Hepatic stellate cell (primary cell): ENCODE results near the gene CFAP99.

ENCODE experiments used
- DNase-seq: peaks from one replicate; pipeline ENCODE4 v3.0.0; 2011; ENCODE audit warnings: low spot score

CFAP99 gene

DNA sequence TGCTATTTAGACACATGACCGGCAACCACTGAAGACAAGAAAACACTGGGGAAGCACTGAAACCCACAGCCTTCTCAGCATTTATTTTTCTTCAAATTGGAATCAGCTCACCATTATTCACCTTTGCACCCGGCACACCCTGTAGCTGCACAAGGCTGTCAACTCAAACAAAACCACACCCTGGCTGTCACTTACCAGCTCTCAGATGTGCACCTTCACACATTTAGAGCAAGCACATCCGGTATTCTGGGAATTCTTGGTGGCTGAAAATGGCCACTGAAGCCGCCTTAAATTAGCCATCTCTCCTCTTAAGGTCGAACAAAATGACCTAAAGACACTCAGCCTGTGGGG lies 6.2 kb upstream of the CFAP99 start:
- DNase-seq = no peak

DNA sequence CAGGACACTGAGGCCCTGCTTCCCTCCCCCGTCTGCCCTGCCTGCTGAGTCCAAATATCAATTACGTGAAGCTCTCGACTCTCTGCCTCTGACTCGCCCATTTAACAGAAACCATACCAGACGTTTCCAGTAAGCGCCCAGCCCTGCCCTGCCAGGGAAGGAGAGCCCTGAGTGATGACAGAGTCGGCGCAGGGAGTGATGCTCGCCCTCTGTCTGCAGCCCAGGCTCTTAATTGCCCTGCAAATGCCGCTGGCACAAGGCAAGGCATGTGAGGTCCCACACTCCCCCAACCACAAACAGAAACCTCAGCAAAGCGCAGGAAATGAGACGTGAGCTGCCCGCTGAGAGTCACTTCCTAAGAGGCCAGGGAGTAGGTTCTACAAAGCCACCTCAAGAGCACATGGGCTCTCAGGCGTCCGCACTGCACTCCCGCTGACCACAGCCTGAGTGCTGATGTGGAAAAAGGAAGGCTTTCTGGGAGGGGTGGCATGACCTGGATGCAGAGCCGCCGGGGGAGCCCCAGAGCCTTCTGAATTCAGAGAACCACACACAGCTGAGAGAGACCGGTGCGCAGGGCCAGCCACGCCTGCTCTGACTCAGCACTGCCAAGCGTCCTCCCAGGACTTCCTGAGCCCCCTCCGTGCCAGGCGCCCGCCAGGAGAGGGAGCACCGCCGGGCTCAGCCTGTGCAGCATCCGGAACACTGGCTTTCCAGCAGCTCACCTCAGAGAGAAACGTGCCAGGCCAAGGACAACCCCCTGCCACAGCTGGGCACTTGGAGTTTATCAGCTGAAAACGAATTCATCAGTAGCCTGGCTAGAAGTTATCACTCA lies 5.7 kb upstream of the CFAP99 start:
- DNase-seq = peak; percentile 94

DNA sequence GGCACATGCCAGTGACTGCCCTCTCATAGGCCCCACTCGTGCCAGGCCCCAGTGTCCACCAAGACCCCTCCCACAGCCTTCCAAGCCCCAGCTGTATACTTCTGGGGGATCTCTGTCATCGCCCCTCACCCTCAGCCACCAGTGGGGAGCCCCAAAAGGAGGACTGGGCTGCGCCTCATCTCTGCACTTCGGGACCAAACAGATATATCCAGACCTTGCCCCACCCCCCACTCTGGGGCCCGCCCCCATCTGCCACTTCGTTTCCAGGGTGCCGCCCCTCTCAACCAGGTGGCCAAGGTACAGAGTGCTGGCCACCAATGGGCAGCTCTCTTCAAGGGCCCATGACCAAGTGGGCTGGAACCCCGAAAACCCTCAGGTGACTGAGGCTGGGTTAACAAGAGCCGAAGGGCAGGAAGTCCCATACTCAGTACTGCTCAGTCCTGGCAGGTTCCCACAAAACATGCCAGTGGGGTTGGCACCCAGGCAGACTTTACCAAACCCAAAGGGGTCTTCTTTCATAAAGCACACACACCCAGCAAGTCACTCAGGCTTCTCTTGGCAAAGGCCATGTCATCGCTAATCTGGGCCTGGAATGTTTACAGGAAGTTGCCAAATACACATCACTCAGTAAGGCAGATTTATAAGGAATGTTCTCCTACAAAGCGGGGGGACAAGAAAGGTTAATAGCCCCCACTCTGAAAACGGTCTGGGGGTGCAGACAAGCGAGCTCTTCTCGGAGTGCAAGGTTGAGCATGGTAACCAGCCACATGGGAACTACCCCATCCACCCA lies 4.7 kb upstream of the CFAP99 start:
- no peak for DNase-seq

DNA sequence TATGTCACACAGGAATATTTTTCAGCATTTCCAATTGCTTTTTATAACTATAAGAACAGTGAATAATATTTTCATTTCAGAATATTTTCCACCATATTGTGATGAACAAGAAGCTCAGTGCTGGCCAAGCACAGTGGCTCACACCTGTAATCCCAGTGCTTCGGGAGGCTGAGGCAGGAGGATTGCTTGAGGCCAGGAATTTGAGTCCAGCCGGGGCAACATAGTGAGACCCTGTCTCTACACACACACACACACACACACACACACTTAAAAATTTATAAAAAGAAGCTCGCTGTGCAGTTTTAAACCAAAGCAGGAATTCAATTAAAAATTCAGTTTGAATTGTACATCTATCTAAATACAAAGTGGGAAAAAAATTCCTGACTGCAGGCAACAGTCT lies 3.5 kb upstream of the CFAP99 start:
- no peak for DNase-seq

DNA sequence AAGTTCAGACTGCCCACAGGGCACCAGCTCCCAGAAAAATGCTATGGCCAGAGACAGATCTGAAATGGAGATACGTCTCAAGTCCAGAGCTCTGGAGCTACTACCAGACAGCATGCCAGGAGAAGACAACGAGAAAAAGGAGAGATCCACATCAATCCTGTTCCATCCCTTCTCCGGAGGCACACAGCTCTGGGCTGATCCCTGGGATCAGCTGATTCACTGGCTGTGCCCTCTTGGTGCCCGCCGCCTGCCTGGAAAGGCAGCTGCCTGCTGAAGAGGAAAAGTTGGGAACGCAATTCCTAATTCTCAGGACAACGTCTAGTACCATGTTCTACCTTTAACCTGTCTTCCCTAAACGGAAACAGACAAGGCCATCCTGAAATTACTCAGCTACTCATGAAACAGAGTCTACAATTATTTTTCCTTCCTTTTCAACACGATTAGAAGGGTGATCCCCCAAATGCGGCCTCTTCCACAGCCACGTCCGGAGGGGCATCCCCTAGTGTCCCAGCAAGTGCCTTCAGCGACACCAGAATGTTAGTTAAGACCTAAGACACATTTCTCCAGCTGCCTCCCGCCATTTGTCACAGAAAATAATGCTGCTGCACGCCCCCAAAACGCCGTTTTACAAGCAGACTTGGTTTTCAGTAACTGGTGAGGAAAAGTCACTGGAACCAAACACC lies 2.7 kb upstream of the CFAP99 start:
- DNase-seq = no peak

DNA sequence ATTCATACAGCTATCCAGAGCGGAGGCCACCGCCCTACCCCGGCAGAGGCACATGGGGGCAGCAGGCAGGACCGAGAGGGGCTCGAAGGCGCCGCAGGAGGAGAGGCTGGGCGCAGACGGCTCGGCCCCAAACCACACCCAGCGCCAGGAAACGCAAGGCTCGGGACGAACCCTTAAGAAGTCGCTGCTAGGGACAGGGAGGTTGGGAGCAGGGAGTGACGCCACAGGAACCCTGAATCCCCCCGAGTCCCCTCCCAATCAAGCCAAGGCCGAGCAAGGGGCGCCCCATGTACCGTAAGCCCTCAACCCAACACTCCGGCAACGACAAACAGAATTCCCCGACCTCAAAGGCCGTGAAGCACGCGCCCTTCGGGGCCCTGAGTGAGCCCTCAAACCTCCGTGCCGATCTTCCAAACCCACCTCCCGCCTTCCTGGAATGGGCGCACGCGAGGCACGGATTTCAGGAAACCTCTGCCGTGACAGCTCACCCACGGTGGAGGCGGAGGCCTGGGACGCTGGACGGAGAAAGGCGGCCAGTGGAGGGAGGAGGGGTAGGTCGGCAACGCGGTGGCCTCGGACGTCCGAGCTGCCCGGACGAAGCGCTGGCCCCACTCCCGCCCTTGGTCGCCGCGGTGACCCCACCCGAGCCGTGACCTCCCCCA lies 2.1 kb upstream of the CFAP99 start:
- DNase-seq = no peak

DNA sequence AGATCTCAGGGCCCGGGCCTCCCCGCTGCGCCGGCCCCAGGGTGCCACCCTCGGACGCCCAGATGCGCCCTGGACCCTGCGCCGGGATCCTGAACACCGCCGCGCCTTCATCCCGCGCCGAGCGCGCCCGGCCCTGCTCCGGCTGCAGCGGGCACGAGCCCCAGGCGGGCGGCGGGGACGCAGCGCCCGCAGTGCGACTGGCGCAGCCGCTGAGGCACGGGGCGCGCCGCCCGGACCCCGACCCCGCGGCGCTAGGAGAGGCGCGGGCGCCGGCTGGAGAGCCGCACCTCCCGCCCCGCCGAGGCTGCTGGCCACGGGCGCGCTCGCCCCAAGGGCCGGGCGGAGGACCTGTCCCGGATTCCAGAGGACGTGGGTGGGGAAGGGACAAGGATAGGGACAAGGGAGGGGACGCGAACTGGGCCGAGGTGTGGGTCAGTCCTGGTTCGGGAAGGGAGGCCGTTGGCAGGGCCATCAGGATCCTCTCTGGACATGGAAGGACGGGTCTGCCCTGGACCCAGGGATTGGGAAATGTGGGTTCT lies 1.5 kb upstream of the CFAP99 start:
- DNase-seq = no peak

DNA sequence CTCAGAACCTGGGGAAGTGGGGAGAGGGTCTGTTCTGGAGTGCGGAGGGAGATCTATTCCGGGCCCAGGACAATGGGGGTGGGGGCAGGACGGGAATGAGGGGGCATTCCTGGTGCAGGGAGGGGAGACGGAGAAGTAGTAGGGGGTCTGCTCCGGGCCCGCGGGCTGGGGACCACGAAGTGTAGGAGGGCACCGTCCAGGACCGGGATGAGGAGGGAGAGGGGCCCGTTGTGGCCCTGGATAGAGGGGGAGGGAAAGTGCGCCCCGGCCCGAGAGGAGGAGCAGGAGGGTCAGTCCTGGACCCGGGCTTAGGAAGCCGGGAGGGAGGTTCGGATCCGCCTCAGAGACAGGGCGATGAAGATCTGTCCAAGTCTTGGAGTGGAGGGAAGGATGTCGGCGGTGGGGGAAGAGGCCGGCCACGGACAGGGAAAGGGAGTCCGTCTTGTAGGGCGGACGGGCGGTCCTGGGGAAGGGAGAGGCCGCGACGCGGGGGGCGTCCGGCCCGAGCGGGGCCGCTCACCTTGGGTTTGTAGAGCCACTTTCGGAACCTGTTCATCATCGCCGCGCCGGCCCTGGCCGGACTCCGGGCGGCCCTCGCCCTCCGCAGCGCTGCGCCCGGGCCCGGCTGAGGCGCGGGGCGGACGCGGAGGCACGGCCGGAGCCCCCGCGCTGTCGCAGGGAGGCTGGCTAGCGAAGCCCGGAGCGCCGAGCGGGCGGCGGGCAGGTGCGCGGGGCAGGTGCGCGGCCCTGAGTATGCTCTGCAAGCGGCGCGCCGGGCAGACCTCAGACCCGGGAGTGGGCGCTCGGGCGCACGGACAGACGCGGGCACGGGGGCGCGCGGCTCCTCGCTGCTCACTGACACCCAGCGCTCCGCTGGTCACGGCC lies 748 bp upstream of the CFAP99 start, which contains the start of gene ZFYVE28:
ZFYVE28 (minus strand) TSS at position 881 of the 885 bp plus-strand sequence; CDS start at position 559, 322 bp downstream.
- DNase-seq = no peak

DNA sequence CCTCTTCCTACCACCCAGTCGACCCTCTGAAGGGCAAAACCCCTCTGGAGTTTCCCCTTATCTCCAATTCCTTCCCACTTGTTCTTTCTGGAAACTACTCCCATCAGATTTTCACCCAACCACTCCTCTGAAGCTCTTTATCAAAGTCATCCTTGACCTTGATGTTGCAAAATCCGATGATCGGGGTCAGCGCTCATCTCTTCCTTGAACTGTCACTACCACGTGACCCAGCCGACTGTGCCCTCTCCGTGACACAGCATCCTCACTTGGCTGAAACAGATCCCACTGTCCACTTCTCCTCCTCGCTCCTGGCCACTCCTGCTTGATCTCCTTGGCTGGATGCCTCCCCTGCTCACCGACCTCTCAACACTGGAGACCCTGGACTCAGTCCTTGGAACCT lies 1.1 kb downstream of the CFAP99 start:
- DNase-seq = no peak

DNA sequence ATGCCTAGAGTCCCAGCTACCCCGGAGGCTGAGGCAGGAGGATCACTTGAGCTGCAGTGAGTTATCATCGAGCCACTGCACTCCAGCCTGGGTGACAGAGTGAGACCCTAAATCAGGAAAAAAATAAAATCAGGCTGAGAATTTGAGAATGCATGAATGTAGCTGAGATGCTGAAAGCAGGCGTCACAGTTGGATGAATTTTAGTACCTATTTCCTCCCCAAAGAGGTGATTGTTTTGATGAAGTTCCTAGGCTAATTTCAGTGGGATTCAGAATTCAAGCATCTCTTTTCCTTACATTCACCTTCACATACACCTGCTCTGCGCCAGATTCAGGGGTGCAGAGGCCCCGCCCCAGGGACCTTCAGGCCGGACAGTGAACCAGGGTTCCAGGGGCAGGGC lies 3.2 kb downstream of the CFAP99 start:
- no peak for DNase-seq

DNA sequence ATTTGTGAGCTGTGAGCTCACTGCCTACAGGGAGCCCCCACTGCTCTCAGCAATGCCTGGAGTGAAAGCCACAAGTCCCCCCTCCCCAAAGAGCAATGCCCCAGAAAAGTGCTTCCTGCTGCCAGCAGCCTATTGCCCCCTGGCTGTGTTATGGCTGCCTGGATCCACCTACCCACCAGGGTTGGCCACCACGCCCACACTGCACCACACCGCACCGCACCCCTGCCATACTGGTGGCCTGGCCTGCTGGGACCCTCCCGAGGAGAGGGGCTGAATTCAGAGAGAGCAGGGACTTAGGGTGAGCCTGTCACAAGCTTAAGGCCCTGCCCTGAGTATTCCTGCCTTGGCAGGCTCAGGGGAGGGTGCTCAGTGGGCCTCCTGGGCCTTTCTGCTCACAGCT lies 4.3 kb downstream of the CFAP99 start:
- no peak for DNase-seq

DNA sequence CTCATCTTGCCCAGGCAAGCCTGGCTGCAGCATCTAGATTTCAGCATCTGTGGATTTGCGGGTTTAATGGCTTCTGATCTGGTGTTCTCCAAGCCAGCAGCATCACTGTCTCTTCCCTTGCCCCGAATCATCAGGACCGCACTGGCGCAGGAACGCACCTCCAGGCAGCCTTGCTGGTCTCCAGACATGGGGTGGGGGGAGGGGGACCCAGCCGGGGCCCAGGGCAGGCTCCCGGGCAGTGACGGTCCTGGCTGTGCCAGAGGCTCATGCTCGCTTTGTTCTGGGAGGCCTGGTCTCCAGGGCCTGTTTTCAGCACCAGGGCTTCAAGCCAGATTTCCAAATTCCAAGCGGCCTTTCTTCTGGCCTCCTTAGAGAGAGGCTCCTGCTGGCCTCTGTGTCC lies 4.9 kb downstream of the CFAP99 start:
- DNase-seq = no peak

DNA sequence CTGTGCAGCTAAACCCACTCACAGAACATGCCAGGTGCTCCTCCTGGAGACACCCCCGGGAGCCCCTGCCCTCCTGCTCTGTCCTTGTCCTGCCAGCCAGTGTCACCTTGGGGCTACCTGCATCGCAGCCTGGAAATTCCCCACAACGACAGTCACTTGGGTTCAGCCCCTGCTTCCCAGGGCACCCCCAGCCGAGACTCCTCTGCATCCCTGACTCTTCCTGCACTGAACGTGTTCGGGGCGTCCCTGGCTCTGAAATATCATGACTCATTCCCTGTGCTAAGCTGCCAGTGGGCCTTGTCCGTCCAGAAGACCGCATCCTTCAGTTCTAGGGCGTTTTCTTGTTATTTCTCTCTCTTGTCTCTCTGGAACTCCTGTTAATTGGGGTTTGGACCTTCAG lies 5.8 kb downstream of the CFAP99 start:
- no peak for DNase-seq

DNA sequence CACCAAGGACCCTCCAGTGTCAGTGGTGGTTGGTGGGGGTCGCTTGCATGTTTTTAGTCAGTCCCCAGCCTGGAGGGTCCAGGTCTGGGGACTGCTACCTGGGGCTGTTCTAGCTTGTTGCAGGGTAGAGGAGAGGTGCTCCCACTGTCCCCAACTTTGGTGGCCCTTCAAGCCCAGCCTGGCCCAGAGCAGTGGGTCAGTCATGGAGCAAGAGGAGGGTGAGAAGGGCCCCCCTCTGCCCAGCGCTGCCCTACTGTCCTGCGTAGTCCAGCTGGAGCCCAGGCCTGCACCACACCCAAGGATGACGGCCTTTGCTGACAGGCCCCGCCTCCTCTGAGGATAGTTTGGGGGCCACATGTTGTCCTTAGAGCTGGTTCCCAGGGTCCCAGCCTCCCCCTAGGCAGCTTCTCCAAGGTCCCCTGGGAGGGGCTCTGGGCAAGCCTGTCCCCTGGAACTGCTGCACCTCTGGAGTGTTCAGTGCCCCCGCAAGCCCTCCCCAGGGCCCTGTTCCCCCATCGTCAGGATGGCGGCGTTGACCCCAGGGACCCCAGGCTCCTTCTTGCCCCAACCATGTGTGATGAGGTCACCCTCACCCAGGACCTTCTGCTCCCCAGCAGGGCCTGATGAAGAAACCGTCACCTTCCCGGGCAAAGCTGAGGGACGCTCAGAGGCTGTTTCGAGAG lies 6.8 kb downstream of the CFAP99 start:
- DNase-seq = no peak

DNA sequence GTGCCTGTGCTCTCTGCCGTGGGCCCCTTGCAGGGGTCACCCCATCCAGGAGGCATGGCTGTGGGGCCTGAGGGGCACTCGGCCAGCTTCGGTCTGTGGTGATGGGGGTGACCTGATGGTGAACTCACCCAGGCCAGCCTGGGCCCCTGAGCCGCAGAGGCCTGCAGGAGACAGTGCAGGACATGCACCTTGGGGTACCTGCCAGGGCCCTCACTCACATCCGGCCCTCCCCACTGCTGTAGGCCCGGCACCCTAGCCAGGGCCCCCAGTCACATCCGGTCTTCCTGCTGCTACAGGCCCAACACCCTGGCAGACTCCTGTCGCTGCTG lies 7.3 kb downstream of the CFAP99 start:
- DNase-seq = no peak

DNA sequence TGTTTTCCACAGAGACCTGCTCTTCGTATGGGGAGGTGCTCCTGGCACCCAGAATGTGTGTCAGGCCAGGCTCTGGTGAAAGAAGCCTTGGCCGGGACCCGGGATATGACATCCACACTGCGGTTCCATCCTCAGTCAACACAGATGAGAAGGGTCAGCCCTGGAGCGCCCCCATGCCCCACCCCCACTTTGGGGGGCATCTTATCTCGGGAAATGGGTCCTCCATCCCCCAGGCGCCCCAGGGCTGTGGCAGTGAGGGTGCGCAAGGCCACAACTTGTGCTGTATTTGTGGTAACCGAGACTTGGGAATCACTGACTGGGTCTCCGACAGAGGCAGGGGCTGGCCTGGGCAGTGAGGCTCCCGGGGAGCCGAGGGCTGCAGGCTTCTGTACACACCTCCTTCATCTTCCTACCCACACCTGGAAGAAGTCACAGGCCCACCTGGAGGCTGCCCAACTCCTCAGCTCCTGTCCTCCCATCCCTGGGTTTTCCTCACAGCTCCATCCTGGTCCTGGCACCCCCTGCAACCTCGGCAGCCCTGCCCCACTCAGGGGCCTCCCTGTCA lies 8.0 kb downstream of the CFAP99 start:
- DNase-seq = no peak

DNA sequence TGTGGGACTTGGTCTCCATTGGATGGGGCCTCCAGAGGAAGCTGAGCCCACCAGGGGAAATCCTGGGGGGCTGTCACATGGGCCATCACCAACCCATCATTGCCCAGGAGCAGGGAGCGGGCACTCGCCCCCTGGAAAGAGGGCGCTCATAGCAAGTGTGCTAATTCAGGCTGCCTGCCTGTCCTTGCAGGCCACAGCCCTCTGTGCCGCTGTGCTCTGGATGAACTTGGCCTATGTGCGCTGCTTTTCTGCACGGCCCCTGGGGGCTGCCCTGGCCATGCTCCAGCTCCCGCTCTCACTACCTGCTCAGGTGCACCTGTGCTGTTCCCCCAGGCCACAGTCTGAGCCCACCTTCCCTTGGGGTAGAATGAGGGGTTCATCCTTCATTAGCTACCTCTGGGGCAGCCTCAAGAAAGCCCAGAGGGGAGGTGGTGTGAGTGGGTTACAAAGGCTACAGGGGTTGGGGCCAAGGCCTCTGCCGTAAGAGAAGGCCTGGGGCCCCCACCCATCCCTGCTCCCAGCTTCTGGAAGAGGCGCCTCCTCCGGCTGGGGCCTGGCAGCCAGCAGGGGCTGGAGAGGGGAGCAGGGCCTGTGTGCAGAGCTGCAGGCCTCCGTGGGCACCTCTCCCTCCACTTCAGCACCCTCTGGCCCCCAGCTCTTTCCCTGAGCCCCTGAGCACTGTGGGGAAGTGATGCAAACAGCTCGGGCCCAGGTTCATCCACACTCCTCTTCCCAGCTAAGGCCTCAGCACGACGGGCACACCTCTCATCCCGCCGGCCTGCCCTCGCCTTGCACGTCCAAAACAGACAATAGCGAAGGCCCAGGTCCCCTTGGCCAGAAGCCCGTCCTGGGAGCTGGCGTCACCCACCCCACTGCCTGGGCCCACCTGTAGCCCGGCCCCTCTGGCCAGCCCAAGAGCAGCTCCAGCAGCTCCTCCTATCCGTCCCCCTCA lies 8.9 kb downstream of the CFAP99 start:
- DNase-seq = no peak

DNA sequence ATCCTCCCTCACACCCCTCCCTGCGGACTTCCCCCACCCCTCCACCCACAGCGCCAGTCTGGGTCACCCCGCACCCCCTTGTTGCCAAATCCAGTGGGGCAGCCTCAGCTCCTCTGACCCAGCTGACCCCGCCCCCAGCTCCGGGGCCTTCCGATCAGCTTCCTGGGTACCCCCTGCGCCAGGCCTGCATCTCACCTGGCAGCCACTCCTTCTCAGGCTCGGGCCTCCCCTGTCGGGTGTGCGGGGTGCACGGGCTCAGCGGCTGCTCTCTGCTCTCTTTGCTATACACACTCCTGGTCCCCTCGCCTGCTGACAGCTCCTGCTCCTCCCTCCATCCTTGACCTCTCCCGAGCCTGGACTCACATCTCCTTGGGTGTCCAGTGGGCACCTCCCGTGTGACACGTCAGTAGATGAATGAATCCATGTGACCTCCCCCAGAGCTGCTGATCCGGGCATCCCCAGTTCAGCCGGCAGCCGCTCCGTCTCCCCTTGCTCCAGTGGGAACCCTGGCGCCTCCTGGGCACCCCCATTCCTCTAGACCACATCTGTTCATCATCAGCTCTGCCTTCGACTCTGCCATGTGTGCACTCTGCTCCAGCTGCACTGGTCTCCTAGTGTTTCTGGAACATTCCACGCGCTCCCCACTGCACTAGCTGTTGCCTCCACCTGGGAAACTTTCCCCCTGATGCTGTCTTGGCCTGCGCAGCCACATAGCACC lies 9.9 kb downstream of the CFAP99 start:
- no peak for DNase-seq
